WTC11 (cell line): ENCODE results near the gene IZUMO4. TPM values are rescaled to one million over a fixed set of nuclear protein-coding genes. Genes with fewer than 3 reads are reported as not detected.
A peak's percentile ranks its signal among the peaks of the same experiment; 100 is the strongest.

Source experiments
- ATAC-seq: fragments of 200-7000 bp; cut with Tn5 transposase; 2 replicates; pipeline ENCODE4 v1.10.0; 2021; ENCODE audit warnings: mild to moderate bottlenecking, moderate library complexity
- CTCF ChIA-PET: fragments of 300-600 bp; sonication (Branson Sonifier 250); formaldehyde crosslinking; loops from one replicate; lab custom pipeline; 2021; ENCODE audit warnings: antibody characterized with exemption; lab: Charles Lee
- POLR2A ChIA-PET: fragments of 350-600 bp; sonication (Branson Sonifier 250); formaldehyde crosslinking; loops from one replicate; lab custom pipeline; 2021; ENCODE audit warnings: antibody characterized with exemption; lab: Charles Lee
- DNase-seq: peaks from one replicate; pipeline ENCODE4 v3.0.0; 2021; ENCODE audit warnings: low spot score
- H3K27ac Mint-ChIP-seq: 2 replicates; pipeline ENCODE4 v1.8.0; 2021; ENCODE audit warnings: mixed read lengths
- H3K27me3 Mint-ChIP-seq: 2 replicates; pipeline ENCODE4 v1.8.0; 2021; ENCODE audit warnings: low read depth, mild to moderate bottlenecking, moderate library complexity, mixed read lengths
- H3K36me3 Mint-ChIP-seq: 2 replicates; pipeline ENCODE4 v1.8.0; 2021; ENCODE audit warnings: mixed read lengths
- H3K4me1 Mint-ChIP-seq: 2 replicates; pipeline ENCODE4 v1.8.0; 2022; ENCODE audit warnings: mixed read lengths
- H3K4me3 Mint-ChIP-seq: 2 replicates; pipeline ENCODE4 v1.8.0; 2021; ENCODE audit warnings: mild to moderate bottlenecking, moderate library complexity, mixed read lengths
- H3K9me3 Mint-ChIP-seq: 2 replicates; pipeline ENCODE4 v1.8.0; 2021; ENCODE audit warnings: mixed read lengths
- AFF4 ChIP-seq: sonication (generic); formaldehyde crosslinking; IDR thresholded peaks from 2 replicates; pipeline ENCODE4 v1.8.1; 2023; ENCODE audit warnings: mild to moderate bottlenecking, missing genetic modification reagents, borderline replicate concordance
- ATF6 ChIP-seq: sonication (generic); formaldehyde crosslinking; IDR thresholded peaks from 2 replicates; pipeline ENCODE4 v1.8.1; 2023; ENCODE audit warnings: mild to moderate bottlenecking, missing genetic modification reagents
- CBFB ChIP-seq: sonication (generic); formaldehyde crosslinking; IDR thresholded peaks from 2 replicates; pipeline ENCODE4 v1.8.1; 2022; ENCODE audit warnings: mild to moderate bottlenecking, low read depth, missing genetic modification reagents
- FOXK1 ChIP-seq: sonication (generic); formaldehyde crosslinking; IDR thresholded peaks from 2 replicates; pipeline ENCODE4 v1.8.0; 2022; ENCODE audit warnings: mild to moderate bottlenecking, moderate library complexity, missing genetic modification reagents
- IRF1 ChIP-seq: sonication (generic); formaldehyde crosslinking; IDR thresholded peaks from 2 replicates; pipeline ENCODE4 v1.8.0; 2023; ENCODE audit warnings: missing genetic modification reagents
- NR1H2 ChIP-seq: sonication (generic); formaldehyde crosslinking; IDR thresholded peaks from 2 replicates; pipeline ENCODE4 v1.9.0; 2021; ENCODE audit warnings: mild to moderate bottlenecking, moderate library complexity, missing genetic modification reagents
- NR2C2 ChIP-seq: sonication (generic); formaldehyde crosslinking; IDR thresholded peaks from 2 replicates; pipeline ENCODE4 v1.8.0; 2022; ENCODE audit warnings: mild to moderate bottlenecking, missing genetic modification reagents
- TCF7 ChIP-seq: sonication (generic); formaldehyde crosslinking; IDR thresholded peaks from 2 replicates; pipeline ENCODE4 v1.8.0; 2022; ENCODE audit warnings: mild to moderate bottlenecking, low read depth, missing genetic modification reagents, moderate library complexity
- ZMAT4 ChIP-seq: fragments of 250-450 bp; sonication (Bioruptor Pico); IDR thresholded peaks from 2 replicates; pipeline ENCODE4 v1.9.0; 2021; ENCODE audit warnings: mild to moderate bottlenecking
- ZNF121 ChIP-seq: sonication (generic); formaldehyde crosslinking; IDR thresholded peaks from 2 replicates; pipeline ENCODE4 v1.8.0; 2023; ENCODE audit warnings: missing genetic modification reagents
- ZNF532 ChIP-seq: fragments of 250-450 bp; sonication (Bioruptor Pico); IDR thresholded peaks from 2 replicates; pipeline ENCODE4 v1.9.0; 2021; ENCODE audit warnings: mild to moderate bottlenecking, borderline replicate concordance
- ZSCAN18 ChIP-seq: fragments of 250-450 bp; sonication (Bioruptor Pico); IDR thresholded peaks from 2 replicates; pipeline ENCODE4 v2.1.2; 2022; ENCODE audit warnings: mild to moderate bottlenecking, moderate library complexity
- total RNA-seq: library from RNA; stranded (reverse); gene quantifications from 3 replicates; pipeline ENCODE4 v1.2.3, GENCODE V29; 2021
- TF ChIP-seq, protein P1 (sequence below): sonication (generic); formaldehyde crosslinking; IDR thresholded peaks from 2 replicates; pipeline ENCODE4 v1.8.1; 2023; ENCODE audit warnings: mild to moderate bottlenecking, missing genetic modification reagents, moderate library complexity
- TF ChIP-seq, protein P2 (sequence below): sonication (generic); formaldehyde crosslinking; IDR thresholded peaks from 2 replicates; pipeline ENCODE4 v1.8.1; 2023; ENCODE audit warnings: mild to moderate bottlenecking, missing genetic modification reagents

IZUMO4 gene
- total RNA-seq, 1 experiment from 2014 or later: 1.9 TPM

DNA sequence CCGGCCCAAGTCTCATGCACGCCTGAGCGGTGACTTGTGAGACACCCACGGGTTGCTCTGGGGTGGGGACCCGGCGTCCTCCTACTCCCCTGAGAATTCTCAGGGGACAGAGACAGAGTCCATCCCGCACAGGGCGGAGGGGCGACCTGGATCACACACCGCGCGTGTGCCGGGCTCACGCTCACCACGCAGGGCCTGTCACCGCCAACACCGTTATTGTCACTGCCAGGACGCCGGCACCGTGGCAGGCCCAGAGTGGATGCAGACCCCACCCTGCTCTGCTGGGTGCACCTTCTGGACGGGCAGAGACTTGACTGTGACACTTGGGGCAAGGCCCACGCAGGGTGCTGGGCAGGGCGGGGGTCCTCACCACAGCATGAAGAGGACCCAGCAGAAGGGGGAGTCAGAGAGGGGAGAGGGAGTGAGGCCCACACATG is 16.8 kb upstream of the IZUMO4 start (continued):
- no peak for TF ChIP-seq ATF6 (CRISPR knock-in tag)
- TF ChIP-seq, protein P1, sequence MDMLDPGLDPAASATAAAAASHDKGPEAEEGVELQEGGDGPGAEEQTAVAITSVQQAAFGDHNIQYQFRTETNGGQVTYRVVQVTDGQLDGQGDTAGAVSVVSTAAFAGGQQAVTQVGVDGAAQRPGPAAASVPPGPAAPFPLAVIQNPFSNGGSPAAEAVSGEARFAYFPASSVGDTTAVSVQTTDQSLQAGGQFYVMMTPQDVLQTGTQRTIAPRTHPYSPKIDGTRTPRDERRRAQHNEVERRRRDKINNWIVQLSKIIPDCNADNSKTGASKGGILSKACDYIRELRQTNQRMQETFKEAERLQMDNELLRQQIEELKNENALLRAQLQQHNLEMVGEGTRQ (CRISPR knock-in tag): no peak

DNA sequence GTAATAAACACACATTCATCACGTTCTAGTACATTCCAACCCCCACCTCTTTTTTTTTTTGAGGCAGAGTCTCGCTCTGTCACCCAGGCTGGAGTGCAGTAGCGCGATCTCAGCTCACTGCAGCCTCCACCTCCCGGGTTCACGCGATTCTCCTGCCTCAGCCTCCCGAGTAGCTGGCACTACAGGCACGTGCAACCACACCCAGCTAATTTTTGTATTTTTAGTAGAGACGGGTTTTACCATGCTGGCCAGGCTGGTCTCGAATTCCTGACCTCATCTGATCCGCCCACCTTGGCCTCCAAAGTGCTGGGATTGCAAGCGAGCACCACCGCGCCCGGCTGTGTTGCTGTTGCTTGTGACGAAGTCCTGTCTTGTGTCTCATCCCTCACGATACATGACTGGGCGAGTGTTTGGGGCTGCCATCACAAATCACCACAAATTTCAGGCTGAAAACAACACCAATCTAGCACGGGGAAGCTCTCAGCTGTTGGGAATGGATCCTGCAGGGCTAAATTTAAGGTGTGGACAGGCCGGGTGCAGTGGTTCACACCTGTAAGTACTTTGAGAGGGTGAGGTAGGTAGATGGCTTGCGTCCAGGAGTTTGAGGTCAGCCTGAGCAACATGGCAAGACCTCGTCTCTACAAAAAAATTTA is 16.3 kb upstream of the IZUMO4 start:
- Mint-ChIP-seq H3K27ac (peak overlapping the region; percentile 74), H3K36me3 (peaks cover 2% of the 10 kb centered on the region; the same call in 1 of the 2 replicates), H3K9me3 (no peaks in the 10 kb centered on the region), H3K27me3 (no peaks in the 10 kb centered on the region), H3K4me3 (no peak overlapping the region), H3K4me1 (peaks cover 4% of the 10 kb centered on the region)
- ATAC-seq: no peak
- ChIA-PET CTCF (no interaction called here), POLR2A (no interaction called here)
- TF ChIP-seq CBFB (CRISPR knock-in tag) (no peak), ZSCAN18 (CRISPR knock-in tag) (no peak), NR2C2 (no peak), NR1H2 (CRISPR knock-in tag) (no peak), ZMAT4 (CRISPR knock-in tag) (no peak)
- no peak for DNase-seq

- H3K27ac Mint-ChIP-seq: no peak overlapping the region
- H3K4me1 Mint-ChIP-seq: peaks cover 4% of the 10 kb centered on the region
- DNase-seq (no peak), ATAC-seq (no peak)
- H3K27me3 Mint-ChIP-seq: no peaks in the 10 kb centered on the region
- CTCF ChIA-PET: no interaction called here
- POLR2A ChIA-PET: no interaction called here
- H3K4me3 Mint-ChIP-seq: no peak overlapping the region
- H3K9me3 Mint-ChIP-seq: no peaks in the 10 kb centered on the region
- H3K36me3 Mint-ChIP-seq: no peaks in the 10 kb centered on the region
- TF ChIP-seq, protein P2, sequence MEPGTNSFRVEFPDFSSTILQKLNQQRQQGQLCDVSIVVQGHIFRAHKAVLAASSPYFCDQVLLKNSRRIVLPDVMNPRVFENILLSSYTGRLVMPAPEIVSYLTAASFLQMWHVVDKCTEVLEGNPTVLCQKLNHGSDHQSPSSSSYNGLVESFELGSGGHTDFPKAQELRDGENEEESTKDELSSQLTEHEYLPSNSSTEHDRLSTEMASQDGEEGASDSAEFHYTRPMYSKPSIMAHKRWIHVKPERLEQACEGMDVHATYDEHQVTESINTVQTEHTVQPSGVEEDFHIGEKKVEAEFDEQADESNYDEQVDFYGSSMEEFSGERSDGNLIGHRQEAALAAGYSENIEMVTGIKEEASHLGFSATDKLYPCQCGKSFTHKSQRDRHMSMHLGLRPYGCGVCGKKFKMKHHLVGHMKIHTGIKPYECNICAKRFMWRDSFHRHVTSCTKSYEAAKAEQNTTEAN: no peak
- TF ChIP-seq FOXK1 (CRISPR knock-in tag): no peak
- TF ChIP-seq IRF1 (CRISPR knock-in tag): no peak
- no peak for TF ChIP-seq AFF4 (CRISPR knock-in tag)
- TF ChIP-seq ZNF121 (CRISPR knock-in tag): no peak
- no peak for TF ChIP-seq ZNF532 (CRISPR knock-in tag)
- no peak for TF ChIP-seq TCF7 (CRISPR knock-in tag)
These were observed 14.6 kb upstream of the IZUMO4 start for GRCh38 chr19:2081873-2082810.
